ENCODE measurements around the gene ZDHHC9.

ZDHHC9 gene

GRCh38 chrX:129818123-129818522 lies 25.6 kb downstream of the ZDHHC9 start:
- DNase-seq = no peak

GRCh38 chrX:129813662-129814368 lies 29.9 kb downstream of the ZDHHC9 start:
- DNase-seq = no peak

- DNase-seq = no peak
These were observed 34.6 kb downstream of the ZDHHC9 start for GRCh38 chrX:129808829-129809796.

- no peak for DNase-seq
These were observed 35.4 kb downstream of the ZDHHC9 start for GRCh38 chrX:129808158-129808828.

DNA sequence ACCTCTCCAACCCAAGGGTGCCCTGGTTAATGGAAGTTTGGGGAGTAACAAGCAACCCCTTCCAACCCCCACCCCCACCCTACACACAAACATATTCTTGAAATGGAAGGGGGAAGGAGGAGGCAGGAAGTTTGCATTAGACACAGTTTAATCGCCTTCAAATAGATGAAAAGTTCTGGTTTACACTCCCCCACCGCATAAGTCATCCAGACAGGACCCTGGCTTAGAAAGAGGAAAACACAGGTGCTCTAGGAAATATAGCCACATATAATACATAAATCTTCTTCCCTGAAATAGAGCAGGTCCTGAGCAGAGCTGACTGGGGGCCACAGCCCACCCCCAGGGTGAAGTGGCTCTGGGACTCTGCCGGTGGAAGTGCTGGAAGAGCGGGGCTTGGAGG lies 38.9 kb downstream of the ZDHHC9 start:
- no peak for DNase-seq

DNA sequence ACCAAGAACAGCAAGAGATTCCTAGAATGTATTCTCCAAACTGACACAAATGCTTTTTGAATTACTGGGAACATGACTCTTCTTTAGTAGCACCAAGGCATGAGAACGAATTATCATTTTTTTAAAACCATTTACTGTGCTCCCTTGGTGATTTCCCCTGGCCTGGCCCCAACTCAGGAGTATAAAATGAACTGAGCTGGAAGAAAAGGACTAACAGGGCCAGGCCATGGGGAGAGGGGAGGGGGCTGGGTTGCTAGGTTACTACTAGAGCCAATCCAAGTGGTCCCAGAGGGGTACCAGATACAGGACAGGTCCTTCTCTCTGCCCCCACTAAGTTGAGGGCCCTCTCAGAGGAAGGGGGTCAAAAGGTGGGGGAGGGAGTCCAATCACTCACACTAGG lies 40.8 kb downstream of the ZDHHC9 start:
- no peak for DNase-seq

GRCh38 chrX:129800186-129800585 lies 43.5 kb downstream of the ZDHHC9 start:
- DNase-seq = no peak

DNA sequence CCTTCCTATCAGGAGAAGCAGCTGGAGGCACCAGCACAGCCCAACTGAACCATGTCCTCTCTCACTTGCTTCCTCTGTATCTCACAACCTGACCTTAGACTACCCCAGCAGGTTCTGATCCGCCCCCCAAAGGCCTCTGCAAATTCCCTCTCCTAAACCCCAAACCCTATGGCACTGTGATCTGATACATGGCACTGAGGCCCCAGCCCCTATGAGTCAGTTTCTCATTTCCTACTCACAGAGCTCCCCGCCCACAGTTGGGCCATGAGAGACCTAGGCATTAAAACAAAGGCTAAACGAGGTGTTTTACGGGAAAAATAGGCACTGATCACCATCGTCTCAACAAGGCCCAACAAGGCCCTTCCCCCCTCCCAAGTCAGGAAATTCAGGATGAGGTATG lies 44.8 kb downstream of the ZDHHC9 start:
- DNase-seq = no peak

DNA sequence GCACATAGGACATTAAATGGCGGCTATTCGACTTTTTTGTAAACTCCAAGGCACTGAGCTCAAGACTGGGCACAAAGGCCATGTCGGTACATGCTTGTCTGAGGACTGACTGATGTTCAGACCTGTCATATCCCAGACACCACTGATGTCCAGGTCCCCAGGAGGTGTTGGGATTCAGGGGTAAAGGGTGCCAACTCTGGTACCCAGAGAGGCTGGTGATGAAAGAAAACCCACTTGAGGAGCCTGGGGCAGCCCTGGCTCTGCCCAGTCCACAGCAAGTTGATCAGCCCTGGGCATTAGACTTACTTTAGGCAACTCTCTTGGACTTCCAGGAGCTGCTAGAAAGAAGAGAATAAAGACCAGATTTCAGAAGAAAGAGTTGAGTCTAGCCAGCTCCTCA lies 45.2 kb downstream of the ZDHHC9 start:
- no peak for DNase-seq

GRCh38 chrX:129797251-129797906 lies 46.3 kb downstream of the ZDHHC9 start:
- no peak for DNase-seq

DNA sequence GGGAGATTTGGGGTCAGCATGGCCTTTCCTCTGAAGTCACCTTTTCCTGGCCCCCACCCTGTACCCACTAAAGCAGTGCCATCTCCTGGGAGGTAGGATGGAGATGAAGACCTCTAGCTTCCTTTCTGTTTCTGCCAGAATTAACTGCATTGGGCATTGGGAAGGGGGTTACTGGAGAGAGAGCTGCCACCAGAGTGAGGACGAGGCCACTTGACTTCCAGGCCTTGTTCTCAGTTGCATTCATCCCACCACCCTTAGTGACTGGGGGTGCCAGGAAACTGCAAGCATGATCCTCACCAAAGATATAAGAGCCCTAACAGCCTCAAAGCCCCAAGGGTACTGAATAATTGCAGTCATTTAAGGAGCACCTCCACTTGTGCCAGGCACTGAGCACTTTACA lies 48.1 kb downstream of the ZDHHC9 start:
- DNase-seq = no peak

DNA sequence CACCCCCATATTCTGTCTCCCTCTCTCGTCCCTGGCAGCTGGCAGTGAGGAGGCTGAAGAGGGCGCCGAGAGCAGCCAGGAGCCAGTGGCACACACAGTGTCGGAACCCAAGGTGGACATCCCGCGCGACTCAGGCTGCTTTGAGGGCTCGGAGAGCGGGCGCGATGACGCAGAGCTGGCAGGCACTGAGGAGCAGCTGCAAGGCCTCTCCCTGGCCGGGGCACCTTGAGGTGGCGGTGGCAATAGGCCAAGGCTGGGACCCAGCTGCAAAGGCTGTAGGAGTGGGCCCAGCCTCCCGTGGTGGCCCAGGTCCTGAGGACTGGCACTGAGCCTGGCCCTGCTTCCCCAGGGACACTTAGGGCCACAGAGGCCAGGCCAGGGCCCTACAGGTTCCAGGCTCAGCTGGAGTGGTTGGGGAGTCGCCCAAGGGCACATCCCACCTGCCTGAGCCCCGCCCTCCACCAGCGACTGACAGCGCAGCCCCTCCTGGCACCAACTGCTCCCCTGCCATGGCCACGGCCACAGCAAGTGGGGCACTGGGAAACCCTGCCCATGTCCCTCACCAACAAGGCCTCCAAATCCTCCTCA lies 50.0 kb downstream of the ZDHHC9 start:
- peak; percentile 83 for DNase-seq

- no peak for DNase-seq
These were observed 50.9 kb downstream of the ZDHHC9 start for GRCh38 chrX:129792586-129793291.

- DNase-seq = peak; percentile 75
These were observed 51.6 kb downstream of the ZDHHC9 start for GRCh38 chrX:129791961-129792570.

DNA sequence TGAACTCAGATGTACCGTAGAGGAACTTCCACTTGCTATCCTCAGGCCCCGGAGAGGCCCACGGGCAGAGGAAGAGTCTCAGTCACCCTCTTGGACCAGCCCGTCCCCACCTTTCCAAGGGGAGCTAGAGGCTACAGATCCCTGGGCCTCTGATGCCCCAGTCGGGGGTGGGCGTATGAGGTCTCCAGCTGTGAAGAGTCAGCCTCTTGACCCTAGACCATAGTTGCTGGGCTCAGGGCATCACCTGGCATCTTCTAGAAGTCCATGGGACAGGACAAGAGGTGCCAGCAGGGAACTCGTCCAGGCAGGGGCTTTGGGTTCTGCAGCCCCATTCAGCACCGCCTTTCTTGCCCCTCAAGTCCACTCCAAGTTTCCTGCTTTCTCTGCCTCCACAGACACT lies 52.4 kb downstream of the ZDHHC9 start:
- no peak for DNase-seq

GRCh38 chrX:129790808-129791207 lies 52.9 kb downstream of the ZDHHC9 start:
- no peak for DNase-seq

DNA sequence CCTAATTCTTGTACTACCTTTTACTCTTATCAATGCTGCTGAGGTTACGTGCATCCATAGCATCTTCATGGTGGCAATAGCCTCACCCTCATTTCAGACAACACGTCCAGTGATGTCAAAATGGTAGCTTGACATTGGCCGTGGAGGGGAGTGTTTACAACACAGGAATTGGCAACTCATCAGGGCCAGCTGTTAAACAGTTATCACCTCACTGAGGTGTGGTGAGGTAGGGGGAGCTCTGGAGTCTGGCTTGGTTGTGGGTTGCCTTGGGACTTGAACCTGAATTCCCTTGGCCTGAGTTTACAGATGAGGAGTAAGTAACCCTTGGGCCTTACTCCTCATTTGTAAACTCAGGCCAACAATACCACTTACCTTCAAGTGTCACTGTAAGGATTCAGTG lies 53.5 kb downstream of the ZDHHC9 start:
- DNase-seq = no peak

GRCh38 chrX:129788527-129788926 lies 55.2 kb downstream of the ZDHHC9 start:
- no peak for DNase-seq

- no peak for DNase-seq
These were observed 56.2 kb downstream of the ZDHHC9 start for GRCh38 chrX:129787336-129788055.

GRCh38 chrX:129786210-129786651 lies 57.5 kb downstream of the ZDHHC9 start:
- no peak for DNase-seq

Data from NCI-H1092 (cell line).